Inflammatory macrophage treated with lipopolysaccharide for 4 hours (primary cell): ENCODE measurements around the gene CCDC190.
"Not testable (repeated sequence)": the region's sequence is repeated elsewhere in the genome, so short reads cannot be mapped to it uniquely, and the experiment has no call there.

Experiments
- DNase-seq: peaks from one replicate; pipeline ENCODE4 v3.0.0-alpha.2; 2020

The CCDC190 gene

DNA sequence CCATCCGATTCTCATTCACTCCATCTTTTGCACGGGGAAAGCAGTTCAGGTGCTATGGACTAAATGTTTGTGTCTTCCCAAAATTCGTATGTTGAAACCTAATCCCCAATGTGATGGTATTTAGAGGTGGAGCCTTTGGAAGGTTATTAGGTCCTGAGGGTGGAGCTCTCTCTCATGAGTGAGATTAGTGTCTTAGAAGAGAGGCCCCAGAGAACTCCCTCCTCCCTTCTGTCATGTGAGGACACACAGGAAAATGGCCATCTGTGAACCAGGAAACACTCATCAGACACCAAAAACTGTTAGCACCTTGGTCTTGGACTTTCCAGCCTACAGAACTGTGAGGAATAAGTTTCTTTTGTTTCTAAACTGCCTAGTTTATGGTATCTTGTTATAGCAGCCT, 15.8 kb upstream of the CCDC190 start:
- DNase-seq: no peak

DNA sequence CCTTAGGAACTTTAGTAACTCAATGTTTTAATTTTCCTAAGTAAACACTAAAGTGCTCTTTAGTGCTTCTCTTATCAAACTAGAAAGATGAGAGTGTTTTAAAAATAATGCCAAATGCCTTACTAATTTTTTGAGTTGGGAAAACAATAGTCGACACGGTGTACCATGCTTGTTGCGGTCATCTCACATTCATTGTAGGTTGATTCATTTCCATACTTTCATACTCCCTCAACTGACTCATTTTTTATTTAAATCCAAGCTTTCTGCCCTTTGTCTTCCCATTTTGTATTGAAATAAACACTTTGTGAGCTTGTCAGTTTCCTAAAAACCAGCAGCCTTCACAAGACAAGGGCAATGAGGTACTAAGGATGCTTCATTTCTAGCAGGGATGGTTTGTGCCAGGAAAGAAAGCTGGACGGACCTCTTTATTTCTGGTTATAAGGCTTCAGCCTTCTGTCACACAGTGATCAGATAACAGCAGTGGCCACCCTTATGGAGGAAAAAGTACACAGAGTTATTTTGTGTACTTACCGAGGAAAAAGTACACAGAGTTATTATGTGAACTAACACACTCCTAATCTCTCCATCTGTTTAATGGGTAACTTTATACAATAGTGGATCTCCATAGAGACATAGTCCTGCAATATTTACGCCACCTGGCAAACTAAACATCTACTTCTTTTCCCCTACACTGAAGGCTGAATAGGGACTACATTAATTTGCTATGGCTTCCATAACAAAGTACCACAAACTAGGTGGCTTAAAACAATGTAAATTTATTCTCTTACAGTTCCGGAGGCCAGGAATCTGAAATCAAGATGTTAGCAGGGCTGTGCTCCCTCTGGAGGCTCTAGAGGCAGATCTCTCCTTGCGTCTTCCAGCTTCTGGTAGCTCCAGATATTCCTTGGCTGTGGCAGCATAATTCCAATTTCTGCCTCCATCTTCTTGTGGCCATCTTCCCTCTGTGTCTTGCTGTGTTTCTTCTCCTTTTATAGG, 13.0 kb upstream of the CCDC190 start:
- DNase-seq: no peak

DNA sequence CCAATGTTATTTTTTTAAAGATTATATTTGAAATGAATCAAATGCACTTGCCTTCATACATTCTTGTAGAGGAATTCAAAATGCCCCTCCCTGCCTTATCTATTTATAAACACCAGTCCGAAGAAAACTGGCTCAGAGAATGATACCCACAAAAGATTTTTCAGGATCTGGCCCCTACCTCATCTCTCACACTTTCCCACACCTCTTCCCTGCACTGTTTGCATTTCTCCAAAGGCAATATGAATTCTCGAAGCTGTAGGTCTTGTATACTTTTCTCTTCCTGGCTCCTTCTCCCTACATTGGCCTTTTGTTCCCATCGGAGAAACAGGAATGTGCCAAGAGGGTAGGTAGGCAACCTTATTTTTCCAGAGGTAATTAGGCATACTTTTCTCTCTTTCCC, 12.0 kb upstream of the CCDC190 start:
- no peak for DNase-seq

DNA sequence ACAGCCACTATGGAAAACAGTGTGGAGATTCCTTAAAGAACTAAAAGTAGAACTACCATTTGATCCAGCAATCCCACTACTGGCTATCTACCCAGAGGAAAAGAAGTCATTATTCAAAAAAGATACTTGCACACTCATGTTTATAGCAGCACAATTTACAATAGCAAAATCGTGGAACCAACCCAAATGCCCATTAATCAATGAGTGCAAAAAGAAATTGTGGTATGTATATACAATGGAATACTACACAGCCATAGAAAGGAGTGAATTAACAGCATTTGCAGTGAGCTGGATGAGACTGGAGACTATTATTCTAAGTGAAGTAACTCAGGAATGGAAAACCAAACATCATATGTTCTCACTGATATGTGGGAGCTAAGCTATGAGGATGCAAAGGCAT, 10.4 kb upstream of the CCDC190 start:
- DNase-seq: not testable (repeated sequence)

DNA sequence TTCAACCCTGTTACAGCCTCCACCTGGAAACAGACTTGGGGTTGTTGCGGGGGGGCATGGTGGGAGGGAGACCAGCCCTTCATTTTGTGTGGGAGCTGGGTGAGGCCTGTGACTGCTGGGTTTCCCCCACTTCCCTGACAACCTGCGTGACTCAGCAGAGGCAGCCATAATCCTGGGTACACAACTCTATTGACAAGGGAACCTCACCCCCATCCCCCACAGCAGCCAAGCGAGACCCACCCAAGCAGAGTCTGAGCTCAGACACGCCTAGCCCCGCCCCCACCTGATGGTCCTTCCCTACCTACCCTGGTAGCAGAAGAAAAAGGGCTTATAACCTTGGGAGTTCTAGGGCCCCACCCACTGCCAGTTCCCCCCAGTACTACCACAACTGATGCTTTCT, 8.0 kb upstream of the CCDC190 start:
- DNase-seq: no peak

DNA sequence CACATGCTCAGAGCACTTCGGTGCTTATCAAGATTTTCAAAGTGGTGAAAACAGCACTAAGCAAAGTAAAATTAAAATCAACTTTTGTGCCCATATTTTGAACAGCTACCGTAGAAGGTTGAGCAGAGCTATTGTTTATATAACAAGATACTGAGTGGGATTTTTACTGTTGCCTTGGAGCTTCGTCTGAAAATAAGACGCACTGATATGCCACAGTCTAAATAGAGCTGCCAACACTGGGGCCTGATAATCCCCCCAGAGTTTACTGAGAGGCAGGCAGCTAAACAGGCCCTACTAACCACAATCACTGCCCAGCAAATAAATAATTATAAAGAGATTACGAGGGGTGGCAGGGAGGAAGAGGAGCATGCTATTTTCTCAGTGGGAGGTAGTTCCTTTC, 650 bp upstream of the CCDC190 start:
- DNase-seq: no peak

DNA sequence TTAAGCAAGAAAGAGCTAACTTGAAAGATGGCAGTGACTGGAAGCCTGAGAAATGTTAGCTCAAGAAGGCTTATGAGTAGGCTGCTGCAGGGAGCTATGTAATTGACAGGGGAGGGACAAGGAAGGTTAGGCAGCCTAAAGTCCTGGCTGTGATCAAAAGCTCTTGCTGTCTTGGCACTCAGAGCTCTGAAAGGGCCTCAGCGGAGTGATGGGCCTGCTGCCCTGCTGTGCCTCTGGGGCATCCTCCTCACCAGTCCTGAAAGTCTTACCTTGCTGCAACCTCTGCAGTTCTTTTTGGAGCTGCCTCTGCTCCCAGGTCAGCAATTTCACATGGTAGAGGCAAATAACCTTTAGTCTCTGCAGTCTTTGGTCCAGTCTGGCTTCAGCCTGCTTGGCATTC, 1.8 kb downstream of the CCDC190 start:
- no peak for DNase-seq

DNA sequence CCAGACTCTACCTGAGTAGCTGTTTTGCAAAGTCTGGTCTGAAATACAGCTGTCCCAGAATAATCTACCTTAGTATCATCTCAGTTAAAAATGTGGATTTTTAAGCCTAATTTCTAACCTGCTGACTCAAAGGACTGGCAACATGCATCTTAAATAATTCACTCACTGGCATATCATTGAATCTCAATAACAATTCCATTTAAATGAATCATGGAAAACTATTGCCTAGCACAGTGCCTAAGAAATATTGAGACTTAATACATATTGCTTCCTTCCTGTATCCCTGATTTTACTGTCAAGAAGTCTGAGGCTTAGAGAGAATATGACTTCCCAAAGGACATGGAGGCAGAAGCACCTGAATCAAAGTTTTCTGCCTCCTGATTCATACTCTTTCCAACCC, 3.1 kb downstream of the CCDC190 start:
- DNase-seq: no peak

DNA sequence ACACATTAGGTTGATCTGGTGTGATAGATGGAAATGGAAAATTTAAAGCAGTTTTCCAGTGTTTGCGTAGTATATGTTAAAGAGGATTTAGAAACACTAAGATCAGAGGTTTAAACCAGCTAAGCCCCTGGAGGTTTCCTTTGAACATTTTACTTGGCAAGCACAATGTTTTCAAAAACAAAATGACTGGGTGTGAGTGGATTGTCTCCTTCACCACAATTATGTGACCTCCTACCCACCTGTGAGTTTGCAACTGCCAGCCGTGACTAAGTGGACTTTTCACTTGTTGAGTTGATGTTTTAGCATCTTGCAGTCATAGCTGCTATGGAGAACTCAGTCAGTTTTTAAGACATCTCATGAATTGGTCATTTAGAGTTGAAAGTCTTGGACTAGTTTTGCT, 4.7 kb downstream of the CCDC190 start:
- no peak for DNase-seq

DNA sequence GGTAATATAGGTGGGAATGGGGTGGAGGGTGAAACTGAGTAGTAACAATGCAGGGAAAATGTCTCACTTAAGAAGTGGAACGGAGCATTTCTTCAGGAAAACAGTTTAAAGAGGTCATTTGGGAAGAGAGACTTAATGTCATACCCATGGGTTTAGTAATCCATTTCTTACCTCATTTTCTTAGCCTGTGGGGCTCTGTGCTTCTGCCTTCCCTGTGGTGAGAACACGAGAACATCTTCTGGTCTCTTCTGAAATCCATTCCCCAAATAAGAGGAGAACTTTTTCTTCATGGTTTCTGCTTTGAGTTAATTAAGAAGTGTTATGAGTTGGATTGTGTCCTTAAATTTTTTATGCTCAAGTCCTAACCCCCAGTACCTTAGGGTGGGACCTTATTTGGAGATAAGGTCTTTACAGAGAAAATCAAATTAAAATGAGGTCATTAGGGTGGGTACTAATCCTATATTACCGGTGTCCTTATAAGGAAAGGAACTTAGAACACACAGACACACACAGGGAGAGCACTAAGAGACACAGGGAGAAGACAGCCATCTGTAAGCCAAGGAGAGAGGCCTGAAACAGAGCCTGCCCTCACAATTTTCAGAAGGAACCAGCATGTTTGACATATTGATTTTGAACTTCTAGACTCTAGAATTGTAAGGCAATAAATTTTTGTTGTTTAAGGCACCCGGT, 5.4 kb downstream of the CCDC190 start:
- DNase-seq: no peak

DNA sequence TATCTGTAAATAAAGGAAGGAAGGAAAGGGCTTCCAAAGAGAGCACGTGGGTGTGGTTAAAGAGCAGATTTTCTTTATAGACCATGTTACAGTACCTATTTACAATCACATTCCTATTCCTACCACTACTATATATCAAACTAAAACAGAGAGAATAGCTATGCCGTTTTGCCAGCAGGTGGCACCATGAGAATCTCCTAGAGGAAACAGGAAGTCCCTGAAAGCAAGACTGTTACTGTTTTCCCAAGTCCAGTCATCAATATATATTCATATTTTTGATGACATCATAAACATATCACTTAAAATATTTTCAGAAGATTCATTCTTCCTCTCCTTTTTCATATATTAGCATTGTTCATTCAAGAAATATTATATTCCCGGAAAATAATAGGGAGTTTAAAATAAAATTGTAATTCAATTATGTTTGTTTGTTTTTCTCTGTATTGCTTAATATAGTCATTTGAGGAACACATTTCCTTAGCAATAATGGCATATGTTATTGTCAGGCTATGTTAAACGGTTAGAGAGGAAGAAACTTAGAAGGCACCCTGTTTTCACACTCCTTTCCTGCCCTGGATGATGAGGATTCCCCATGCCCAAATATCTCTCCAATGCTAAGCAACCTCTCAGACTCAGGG, 6.6 kb downstream of the CCDC190 start:
- DNase-seq: peak; percentile 72

DNA sequence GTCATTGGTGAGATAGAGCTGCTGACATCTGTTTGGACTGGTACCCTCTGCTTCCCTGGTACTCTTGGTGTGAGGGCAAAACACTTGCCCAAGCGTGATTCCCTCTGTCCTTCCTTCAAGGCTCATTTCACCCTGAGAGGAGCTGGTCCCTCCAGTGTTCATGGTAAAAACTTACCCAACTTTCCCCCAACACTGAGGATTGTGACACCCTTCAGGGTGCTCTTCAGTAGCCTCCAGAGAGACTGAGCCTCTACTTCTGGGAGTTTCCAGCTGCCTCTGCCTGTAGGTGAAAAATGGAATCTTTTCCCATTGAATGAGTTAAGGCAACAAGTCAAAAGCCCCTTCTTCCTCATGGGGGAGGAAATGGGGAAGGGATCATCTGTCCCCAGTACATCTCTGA, 9.6 kb downstream of the CCDC190 start:
- DNase-seq: no peak

DNA sequence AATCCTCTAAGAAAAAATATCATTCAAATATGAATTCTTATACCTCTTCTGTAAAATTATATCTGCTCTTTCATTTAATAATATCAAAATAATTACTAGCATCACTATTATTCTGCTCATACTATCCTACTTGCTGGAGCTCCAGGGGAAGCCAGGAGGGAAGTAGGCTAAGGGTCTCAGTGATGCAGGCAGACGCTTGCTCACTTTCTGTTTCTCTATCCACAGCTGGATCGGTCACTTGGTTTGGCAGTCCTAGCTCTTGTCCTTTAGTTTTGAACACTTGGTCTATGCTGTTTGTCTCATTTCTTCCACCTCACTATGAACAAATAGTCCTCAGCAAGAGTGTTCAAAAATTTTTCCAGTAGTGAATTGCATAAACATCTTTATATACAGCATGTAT, 11.3 kb downstream of the CCDC190 start:
- no peak for DNase-seq

DNA sequence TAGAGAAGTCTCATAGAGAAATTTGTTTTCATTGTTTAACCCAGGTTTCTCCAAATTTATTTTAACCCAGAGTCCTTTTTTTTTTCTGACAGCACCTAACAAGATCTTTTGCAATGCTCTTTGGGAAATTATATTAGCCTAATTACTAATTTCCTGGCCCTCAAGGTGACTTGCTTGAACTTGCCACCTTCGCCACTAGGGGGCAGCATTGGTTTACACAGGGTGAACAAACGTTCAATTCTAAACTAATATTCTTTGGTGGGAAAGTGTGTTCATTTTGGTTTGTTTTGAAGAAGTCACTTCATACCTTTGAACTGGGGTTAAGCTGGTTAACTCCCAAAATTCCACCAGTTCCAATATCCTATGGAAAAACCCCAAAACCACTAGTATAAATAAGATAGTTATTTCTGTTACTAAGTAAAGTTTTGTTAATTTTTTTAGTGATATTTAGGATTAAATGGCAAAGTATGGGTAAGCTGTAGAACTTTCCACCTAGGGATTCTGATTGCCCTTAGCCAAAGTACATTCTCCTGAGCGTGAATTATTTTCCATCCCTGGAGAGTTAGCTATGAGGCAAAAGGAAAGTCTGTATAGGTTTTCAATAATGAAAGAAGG, 13.0 kb downstream of the CCDC190 start:
- DNase-seq: peak; percentile 59

DNA sequence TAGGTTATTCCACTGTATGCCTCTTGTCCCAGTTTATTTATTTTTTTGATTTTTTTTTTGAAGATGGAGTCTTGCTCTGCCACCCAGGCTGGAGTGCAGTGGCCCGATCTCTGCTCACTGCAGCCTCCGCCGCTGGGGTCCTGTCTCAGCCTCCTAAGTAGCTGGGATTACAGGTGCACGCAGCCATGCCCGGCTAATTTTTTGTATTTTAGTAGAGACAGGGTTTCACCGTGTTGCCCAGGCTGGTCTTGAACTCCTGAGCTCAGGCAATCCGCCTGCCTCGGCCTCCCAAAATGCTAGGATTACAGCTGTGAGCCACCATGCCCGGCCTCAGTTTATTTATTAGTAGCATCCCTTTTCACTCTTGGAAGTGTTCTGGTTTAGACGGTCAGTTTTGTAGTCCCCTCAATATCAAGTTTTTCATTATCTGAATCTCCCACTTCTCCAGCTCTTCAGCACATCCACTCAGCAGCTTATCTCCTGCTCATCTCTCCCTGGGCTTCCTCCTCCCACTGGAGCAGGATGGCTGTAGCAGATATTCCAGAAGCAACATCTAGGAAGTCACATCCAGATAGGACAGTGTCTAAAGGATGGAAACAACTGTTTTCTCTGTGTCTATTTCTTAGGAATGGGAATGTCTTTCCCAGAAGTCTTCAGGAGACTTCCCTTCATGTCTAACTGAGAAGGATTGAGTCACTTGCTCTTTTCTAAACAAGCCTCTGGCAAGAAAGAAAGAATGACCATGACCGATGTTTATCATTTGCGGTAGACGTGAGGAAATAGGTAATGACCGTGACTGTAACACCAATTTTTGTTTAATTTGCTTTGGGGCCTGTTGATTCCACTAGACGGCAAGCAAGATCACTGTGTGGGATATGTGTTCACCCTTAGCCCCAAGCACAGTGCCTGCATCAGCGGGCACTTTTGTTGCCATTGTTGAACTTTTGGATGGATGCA, 14.4 kb downstream of the CCDC190 start:
- no peak for DNase-seq

DNA sequence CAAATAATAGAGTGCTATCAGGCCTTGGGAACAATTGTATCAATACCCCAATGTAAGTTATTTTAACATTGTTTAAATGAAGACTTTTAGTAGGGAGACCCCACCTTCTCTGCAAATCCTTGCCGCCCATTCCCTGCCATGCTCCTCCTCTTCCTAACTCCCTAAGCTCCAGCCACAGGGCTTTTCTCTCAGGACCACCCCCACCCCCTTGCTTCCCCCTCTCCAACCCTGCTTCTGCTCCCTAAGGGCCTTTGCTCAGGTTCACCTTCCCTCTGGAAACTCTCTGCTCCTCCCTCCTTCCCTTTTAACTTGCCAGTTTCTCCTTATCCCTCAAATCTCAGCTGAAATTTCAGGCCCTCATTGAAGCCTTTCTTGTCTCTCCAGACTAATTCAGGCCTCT, 16.8 kb downstream of the CCDC190 start:
- no peak for DNase-seq

DNA sequence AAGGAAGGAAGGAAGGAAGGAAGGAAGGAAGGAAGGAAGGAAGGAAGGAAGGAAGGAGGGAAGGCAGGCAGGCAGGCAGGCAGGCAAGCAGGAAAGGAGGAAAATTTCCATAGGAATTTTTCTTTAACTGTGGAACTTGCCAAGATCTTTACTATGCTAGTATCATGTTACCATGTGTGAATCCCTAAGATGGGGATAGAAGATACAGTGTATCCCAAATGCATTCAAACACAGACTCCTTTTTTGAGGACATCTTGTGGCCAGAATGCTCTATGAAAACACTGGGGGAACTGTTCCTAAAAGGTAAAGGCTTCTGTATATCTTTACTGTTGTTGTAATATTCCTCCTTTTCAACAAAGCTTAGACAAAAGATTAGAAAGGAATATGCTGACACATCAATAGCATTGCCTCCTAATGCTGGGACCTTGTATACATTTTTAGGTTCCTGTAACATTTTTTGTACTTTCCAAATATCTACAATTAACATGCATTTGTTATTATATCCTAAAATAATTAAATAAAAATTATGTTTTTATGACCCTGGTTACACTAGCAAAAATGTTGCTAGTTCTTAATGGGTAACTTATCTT, 20.6 kb downstream of the CCDC190 start:
- DNase-seq: no peak

DNA sequence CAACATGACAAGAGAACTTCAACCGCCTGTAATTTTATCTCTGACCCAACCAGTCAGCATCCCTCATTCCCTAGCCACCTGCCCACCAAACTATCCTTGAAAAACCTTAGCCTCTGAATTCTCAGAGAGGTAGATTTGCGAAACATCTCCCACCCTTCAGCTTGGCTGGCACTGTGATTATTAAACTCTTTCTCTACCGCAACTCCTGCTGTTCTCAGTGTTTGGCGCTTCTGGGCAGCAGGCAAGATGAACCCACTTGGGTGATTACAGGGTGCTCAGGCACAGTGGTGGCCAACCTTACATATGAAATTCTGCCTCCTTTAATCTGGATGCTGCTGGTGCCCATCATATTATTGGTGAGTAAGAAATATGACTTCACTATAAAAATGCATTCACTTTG, 22.1 kb downstream of the CCDC190 start:
- DNase-seq: no peak

DNA sequence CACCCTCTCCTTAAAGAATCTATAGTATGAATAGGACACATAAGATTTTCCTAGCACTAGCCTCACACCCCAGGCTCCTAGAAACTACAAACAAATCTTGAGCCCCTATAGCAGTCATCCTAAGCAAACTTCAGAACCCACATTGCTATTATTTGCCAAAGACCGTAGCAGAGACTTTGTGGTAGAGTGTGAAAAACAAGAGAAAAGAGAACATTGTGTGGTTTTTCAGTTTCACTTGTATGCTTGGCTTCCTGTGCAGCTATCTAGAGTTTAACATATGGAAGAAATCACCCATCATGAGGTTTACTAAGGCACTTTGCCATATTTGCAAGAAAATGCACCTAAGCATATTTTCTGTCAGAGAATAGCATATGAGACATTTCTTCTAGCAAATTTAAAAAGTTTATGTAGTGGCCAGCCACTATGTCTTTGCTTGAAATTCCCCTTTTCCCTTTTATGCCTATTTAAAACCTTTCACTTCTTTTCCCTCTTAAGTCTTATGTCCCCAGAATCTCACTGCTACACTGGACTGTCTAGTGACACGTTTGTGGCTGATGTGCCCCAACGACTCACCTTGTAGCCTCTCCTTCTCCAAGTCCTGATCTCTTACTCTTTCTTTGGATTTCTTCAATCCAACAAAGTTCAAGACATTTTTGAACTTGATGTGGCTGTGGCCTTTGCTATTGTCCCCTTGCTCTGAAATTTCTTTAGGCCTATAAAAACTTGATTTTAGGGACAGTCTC, 25.6 kb downstream of the CCDC190 start:
- DNase-seq: no peak

DNA sequence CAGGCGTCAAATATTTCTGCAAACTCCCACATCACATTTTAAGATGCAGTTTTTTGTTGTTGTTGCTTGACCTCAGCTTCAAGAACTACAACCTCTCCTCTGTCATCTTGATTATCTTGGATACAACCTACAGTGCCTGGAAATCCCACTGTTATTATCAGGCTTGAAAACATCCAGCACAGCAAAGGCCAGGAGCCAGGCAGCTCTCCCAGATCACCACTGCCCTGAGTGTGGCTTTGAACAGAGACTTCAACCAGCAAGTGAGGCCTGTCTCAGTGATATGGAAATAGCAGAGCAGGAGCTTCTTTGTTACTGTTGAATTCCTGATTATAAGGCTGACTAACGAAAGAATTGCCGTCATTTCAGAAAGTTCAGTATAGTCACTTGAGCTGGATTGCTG, 28.5 kb downstream of the CCDC190 start:
- DNase-seq: no peak

DNA sequence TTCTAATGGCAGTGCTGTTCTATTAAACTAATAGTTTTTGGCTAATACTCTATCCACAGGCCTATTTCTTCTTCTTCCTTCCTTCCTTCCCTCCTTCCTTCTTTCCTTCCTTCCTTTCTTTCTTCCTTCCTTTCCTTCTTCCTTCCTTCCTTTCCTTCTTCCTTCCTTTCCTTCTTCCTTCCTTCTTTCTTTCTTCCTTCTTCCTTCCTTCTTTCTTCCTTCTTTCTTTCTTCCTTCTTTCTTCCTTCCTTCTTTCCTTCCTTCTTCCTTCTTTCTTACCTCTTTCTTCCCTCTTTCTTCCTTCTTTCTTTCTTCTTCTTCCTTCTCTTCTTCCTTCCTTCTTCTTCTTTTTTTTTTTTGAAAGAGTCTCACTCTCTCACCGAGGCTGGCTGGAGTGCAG, 31.7 kb downstream of the CCDC190 start:
- DNase-seq: no peak
